GM08714 (cell line): ENCODE measurements around the gene IL1RAPL1.

Experiments used
- H3K4me3 ChIP-seq: fragments of 200-500 bp; sonication (Bioruptor generic); 2 replicates; pipeline ENCODE4 v1.5.1; 2014; ENCODE audit warnings: mild to moderate bottlenecking, low read length, inconsistent platforms
- ZNF274 ChIP-seq: IDR thresholded peaks from 2 replicates; pipeline ENCODE4 v1.6.1; 2012; ENCODE audit warnings: mild to moderate bottlenecking, low read depth, low read length

The IL1RAPL1 gene

DNA sequence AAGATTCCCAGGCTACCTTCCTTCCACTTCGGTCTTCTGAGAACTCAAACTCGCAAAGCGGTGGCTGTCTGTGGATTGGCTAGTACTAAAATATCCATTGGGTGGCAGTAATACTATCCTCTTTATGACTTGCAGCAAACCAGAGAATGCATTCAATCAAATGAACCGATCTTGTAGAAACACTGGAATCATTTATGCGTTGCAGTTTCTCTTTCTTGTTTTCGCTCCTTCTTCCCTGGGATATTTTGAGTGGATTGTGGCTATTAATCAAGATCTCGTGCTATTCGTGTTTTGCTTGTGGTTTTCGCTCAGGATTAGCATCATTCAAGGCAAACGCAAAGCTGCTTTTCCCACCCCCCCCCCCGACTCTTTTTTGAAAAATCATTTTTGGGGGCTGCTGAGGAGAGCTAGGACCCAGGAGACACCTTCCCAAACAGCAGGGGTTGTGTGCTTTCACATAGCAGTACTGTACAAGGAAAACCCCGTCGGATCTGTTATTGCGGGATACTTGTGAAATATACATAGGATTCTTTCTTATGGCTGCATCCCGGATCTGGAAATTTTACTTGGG, at the start of gene IL1RAPL1:
Gene IL1RAPL1, plus strand, starts transcription at position 466 of the 571 bp plus-strand sequence.
- TF ChIP-seq ZNF274: no peak
- no peak within 1 kb of the TSS for H3K4me3 ChIP-seq

DNA sequence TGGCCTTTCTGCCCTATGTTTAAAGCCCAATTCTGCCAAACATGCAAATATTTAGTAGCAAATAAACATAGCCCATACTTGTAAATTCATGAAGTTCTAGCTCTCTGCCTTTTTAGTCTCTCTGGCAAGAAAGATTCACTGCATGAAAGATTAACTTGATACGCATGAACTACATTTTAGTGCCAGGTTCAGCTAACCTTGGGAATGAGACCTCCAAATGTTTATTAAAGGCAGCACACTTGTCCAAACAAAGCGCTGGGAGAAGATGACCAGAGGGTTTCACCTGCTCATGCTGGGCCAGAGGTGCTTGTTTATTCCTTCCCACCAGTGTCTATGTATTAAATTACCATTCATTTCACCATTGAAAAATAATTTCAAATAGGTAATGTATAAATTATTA, 44.5 kb upstream of the IL1RAPL1 start:
- no peak overlapping the region for H3K4me3 ChIP-seq
- no peak for TF ChIP-seq ZNF274

DNA sequence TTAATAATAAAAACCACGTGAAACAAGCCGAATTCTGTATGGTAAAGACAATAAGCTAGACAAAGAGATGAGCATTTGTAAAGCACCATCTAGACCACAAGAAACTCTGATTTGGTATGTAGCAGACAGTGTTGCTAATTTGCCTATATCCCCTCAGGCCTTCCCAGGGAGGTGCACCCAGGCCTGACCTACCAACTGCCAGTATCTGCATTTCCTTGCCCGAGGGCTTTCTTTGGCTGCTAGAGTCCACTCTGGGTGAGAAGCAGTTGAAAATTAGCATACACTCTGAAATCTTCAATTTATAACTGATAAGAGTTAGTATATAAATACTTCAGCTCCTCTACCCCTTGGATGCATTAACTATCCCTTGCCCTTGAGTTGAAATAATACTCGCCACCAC, 37.4 kb upstream of the IL1RAPL1 start:
- H3K4me3 ChIP-seq: no peak overlapping the region
- TF ChIP-seq ZNF274: no peak

DNA sequence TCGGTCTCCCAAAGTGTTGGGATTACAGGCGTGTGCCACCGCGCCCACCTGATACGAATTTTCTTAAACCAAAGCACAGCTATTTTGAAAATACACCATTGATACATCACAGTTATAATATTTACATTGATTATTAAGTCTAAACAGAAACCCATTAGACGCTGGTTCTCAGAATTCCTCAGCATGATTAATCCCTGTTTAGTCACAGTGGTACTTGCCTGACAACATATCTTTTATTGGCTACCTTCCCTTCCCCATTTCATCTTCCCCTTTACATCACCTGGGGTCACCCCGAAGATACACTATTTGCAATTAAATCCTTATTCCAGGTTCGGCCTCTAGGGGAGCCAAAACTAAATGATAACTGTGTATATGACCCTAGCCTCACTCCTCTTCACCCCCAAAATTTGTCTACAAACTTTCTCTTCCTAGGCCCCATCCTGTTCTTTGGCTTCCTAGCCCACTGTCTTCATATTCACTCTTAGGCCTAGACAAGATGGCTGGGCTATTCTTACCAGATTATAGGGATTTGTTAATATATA, 36.8 kb upstream of the IL1RAPL1 start:
- no peak overlapping the region for H3K4me3 ChIP-seq
- no peak for TF ChIP-seq ZNF274

DNA sequence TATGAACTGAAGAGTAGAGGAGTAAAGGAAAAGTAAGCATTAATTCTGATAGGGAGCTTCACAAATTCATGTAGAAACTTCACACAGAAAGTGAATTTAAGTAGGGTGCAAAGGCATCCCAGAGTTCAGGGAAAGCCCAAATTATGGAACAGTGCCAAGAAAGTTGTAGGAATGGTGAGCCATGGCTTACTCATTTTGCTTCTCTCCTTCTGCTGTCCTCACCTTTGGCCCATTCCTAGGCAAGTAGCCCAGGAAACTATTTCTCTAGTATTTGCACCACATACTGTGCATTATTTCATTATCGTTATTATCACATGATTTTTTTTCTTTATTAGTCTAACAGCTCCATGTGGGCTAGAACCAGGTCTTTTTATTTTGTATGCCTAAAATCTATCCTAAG, 34.9 kb upstream of the IL1RAPL1 start:
- H3K4me3 ChIP-seq: no peak overlapping the region
- TF ChIP-seq ZNF274: no peak

DNA sequence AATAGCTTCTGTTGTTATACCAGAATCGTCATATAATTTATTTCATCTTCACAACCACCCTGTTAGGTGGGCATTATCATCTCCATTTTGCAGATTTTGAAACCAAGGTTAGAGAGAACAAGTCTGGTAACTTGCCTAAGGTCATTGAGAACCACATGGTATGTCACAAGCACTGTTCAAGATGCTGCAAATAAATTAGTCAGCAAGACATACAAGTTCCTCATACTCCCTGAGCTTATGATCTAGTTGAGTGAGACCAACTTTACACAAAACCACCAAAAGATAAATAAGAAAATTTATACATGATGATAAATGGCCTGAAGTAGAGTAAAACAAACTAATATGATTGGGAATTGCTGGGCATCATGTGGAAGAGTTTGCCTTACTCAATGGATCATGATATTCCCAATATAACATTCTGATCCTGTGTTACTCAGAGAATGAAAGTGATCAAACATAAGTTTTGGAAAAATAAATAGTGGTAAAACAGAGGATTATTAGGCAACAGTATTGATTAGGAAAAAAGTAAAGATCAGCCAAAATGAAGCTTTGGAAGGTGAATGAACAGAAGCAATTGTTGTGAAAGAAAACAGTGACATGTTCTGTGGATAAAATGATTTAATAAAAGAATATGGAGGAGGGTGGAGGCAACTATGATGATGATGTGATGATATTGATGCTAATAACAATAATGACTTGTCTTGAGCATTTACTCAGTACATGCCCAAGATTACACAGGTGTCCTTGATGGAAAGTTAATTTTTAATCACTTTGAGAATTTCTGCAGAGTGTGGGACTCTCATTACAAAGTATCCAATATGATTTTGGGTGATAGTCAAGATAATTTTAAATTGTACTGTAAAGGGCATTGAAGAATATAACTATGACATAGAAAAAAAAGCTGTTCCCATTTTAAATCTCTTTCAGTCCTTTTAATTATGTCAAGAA, 34.1 kb upstream of the IL1RAPL1 start:
- no peak for TF ChIP-seq ZNF274

DNA sequence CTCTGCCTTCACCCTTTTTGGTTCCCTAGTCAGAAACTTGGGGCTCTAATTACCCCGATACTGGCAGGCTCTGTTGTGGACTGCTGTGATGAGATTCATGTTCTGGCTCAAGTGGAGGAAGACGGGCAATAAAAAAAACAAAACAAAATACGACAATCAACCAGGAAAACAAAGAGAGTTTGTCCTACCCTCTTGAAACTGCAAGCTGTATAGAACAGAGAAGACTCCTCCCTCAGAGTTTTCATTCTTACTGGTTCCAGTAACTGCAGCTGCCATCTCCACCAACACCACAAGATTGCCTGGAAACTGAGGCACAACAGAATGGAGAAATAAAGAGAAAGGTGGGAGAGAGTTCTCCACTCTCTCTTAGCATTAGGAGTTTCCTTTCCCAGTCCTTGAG, 11.1 kb upstream of the IL1RAPL1 start:
- no peak for TF ChIP-seq ZNF274
- H3K4me3 ChIP-seq: no peak overlapping the region

More for the DNA sequence above, 34.1 kb upstream of the IL1RAPL1 start:
- H3K4me3 ChIP-seq: no peak overlapping the region

DNA sequence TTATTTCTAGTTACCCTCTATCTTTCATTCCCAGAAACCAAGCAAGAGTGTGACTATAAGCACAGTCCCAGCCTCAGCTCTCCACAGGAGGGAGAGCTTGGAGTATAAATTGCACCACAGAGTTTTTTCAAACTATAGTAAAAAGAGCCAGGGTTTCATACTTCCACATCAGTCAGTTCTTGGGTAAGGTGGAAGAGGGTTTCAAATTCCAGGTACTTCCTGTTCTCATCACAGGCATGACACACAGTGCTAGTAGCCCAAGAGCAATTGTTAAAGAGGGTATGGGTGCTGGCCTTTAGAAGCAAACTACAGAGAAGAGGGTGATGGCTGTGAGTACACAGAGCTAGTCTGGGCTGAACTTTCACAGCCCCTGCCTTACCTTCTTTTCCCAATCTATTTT, 5.7 kb upstream of the IL1RAPL1 start:
- TF ChIP-seq ZNF274: no peak
- no peak overlapping the region for H3K4me3 ChIP-seq

DNA sequence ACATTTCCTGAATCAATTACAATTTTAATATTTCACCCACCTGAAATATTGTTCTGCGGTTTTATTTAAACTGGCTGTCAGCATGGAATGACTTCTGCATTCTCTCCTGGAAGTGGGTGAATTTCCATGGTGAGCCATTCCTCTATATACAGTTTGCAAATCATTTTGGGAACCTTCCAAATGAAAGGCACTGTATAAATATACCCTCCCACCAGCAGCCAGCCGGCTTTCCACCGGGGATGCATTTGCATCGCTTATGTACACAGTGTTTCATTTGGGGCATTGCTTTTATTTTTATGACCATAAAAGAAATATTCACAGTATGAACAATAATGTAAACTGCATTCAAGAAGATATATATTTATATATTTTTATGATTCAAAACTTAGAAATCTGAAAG, 4.7 kb upstream of the IL1RAPL1 start:
- TF ChIP-seq ZNF274: no peak
- H3K4me3 ChIP-seq: no peak overlapping the region

DNA sequence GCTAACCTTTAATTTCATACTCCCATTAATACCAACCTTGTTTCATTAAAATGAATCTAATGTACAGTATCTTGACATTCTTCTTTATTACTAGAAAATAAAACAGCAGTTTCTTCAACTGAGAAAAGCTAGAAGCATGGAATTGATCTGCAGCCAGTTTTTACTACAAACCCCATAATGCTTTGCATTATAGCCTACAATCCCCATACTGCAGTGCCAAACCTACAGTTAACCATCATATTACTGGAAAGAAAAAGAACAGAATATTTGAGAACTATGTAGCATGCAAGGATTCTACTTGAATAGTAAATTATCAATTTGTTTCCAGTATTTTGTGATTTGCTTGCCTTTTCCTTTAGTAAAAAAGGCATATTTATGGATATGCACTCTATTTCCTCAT, 3.2 kb upstream of the IL1RAPL1 start:
- H3K4me3 ChIP-seq: no peak overlapping the region
- no peak for TF ChIP-seq ZNF274

DNA sequence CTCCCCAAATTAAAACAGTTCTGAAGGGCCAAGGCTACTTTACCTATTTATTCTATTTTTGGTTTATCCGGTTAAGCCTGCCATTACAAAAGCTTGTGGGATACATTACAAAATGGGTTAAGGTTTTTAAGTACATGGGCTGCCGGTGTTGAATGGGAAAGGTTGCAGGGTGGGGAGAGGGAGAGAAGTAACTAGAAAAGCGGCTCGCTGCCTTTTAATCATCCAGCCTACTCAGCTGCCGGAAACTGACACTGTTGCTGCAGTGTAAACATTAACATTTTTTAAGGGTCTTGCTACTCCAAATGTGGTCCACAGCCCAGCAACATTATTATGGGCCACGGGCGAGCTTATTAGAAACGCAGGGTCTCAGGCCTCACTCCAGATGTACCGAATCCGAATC, 1.5 kb upstream of the IL1RAPL1 start:
- no peak overlapping the region for H3K4me3 ChIP-seq
- TF ChIP-seq ZNF274: no peak

DNA sequence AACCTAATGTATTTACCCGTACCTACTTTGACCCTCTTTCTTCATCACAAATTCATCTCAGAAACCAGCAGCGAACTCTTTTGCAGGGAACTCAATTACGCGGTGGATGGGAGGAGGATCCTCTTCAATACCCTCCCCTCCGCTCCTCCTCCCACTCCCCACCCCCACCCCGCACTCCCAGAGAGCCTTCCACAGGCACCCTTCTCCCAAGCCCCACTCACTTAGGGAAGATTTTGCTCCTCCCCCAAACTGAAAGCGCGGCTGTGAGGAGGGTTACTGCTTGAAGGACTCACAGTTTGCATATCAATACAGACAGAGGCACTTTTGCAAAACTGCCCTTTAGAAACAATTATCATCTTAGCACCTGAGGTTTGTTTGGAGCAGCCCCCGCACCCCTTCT, 960 bp upstream of the IL1RAPL1 start:
- H3K4me3 ChIP-seq: no peak overlapping the region
- TF ChIP-seq ZNF274: no peak

DNA sequence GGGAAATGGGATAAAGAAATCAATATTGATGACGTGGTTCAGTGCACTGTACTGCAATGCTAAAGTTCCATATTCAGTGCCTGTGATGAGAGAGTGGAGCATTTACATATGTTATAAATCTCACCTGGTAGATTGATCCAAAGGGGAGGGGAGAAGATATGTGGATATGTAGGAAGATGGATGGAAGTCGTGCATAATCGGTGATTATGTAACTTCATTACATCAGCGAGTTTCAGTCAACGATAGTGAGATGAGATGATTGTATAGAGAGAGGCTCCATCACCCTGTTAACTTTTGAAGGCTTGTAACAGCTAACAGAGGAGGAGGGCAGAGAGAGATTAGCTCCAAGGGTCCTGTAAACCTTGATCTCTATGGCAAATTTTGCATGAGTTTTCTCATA, 1.8 kb downstream of the IL1RAPL1 start:
- H3K4me3 ChIP-seq: no peak overlapping the region
- no peak for TF ChIP-seq ZNF274

DNA sequence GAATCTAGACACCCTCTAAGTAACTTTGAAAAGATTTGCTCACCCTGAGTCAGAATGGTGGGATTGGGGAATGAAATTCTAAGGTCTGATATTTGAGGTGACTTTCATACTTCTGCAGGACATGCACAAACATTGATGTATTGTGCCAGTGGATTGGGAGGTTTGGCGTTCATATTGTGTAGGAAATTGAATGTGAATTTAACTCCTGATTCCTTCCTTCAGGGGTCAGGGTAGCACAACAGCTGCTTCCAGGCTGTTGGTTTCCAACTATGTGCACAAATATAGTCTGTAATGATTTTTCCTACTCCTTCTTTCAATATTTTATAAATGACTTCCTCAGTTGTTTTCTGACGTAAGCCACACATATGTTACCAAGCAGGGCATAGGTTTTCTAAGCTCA, 3.1 kb downstream of the IL1RAPL1 start:
- no peak for TF ChIP-seq ZNF274
- H3K4me3 ChIP-seq: no peak overlapping the region

DNA sequence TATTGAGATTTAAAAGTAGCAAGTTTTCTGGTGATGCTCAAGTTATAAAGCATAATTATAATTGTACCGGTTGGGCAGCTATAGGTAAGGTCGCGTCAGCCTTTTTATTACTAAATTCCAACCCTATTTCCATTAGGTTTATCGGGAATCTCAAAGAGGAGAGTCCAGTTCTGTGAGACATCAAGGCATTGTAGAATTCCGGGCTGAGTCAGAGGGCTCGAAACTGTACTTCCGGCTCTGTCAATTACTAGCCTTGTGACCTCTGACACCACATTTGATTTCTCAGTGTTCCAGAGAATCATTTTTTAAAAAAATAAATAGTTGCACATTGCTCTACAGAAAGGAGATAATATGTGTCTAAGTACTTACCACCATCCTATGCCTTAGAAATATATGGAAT, 4.3 kb downstream of the IL1RAPL1 start:
- H3K4me3 ChIP-seq: no peak overlapping the region
- no peak for TF ChIP-seq ZNF274
